ENCODE results near the gene ST3GAL5. TPM values are rescaled to one million over a fixed set of nuclear protein-coding genes. Genes with fewer than 3 reads are reported as not detected.

The ST3GAL5 gene
- total RNA-seq, 4 donors from 2014 or later, result 139 to 199 (median 156) TPM

GRCh38 chr2:85911814-85912692 is 23.3 kb upstream of the ST3GAL5 start:
- TF ChIP-seq POLR2A (IDR thresholded peaks at IDR 0.05), result peak in 1 of 2 donors; percentile 56
- TF ChIP-seq, protein P1, sequence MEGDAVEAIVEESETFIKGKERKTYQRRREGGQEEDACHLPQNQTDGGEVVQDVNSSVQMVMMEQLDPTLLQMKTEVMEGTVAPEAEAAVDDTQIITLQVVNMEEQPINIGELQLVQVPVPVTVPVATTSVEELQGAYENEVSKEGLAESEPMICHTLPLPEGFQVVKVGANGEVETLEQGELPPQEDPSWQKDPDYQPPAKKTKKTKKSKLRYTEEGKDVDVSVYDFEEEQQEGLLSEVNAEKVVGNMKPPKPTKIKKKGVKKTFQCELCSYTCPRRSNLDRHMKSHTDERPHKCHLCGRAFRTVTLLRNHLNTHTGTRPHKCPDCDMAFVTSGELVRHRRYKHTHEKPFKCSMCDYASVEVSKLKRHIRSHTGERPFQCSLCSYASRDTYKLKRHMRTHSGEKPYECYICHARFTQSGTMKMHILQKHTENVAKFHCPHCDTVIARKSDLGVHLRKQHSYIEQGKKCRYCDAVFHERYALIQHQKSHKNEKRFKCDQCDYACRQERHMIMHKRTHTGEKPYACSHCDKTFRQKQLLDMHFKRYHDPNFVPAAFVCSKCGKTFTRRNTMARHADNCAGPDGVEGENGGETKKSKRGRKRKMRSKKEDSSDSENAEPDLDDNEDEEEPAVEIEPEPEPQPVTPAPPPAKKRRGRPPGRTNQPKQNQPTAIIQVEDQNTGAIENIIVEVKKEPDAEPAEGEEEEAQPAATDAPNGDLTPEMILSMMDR (IDR thresholded peaks at IDR 0.05), result no peak
- WGBS, 2 donors, result 63 to 69% methylated on average over 9 of the region's 9 CpGs
- Histone ChIP-seq H3K27me3 (no peaks in the 10 kb centered on the region), H3K4me1 (peaks cover 32 to 67% of the 10 kb centered on the region in 2 donors), H3K36me3 (no peaks in the 10 kb centered on the region), H3K9me3 (no peaks in the 10 kb centered on the region), H3K4me3 (replicated peaks in 1 of 3) (no peak overlapping the region), H3K27ac (peak overlapping the region; percentile 94 to 96 (median 95))
- peak; percentile 86 to 87 for DNase-seq
- intact Hi-C loops (cut with DNase I), result no loop called here

DNA sequence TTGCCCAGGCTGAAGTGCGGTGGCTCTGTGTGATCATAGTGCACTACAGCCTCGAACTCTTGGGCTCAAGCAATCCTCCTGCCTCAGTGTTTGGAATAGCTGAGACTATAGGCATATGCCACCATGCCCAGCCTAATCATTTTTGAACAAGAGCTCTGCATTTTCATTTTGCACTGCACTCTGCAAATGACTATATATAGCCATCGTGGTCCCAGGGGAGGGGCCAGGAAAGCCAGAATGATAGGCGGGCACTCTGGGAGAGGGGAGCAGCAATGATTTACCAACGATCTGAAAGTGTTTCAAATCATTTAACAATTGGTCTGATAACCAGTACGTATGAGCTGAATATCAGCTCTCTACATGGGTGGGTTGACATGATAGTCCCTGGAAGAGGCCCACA is 22.3 kb upstream of the ST3GAL5 start:
- H3K27ac ChIP-seq, result peak overlapping the region; percentile 66 to 96 (median 94)

GRCh38 chr2:85909005-85909404 is 20.2 kb upstream of the ST3GAL5 start:
- no peaks in the 10 kb centered on the region for H3K9me3 ChIP-seq
- no peak for TF ChIP-seq POLR2A (IDR thresholded peaks at IDR 0.05)
- TF ChIP-seq, protein P1 (IDR thresholded peaks at IDR 0.05), result no peak
- no peak overlapping the region for H3K4me3 ChIP-seq (replicated peaks in 1 of 3)
- H3K36me3 ChIP-seq, result no peaks in the 10 kb centered on the region
- peak overlapping the region; percentile 25 to 96 (median 94) for H3K27ac ChIP-seq
- WGBS, 2 donors, result 85 to 88% methylated on average over 3 of the region's 3 CpGs
- H3K4me1 ChIP-seq, result peaks cover 37 to 74% of the 10 kb centered on the region in 2 donors
- intact Hi-C loops (cut with DNase I), result loop anchor here (10.0 kb wide), 1 partner anchor 86 kb away; no protein-coding TSS in a partner anchor
- DNase-seq, result no peak
- H3K27me3 ChIP-seq, result no peaks in the 10 kb centered on the region

More for the DNA sequence above, 22.3 kb upstream of the ST3GAL5 start:
- Histone ChIP-seq H3K27me3 (no peaks in the 10 kb centered on the region), H3K4me3 (replicated peaks in 1 of 3) (no peak overlapping the region), H3K9me3 (no peaks in the 10 kb centered on the region), H3K36me3 (no peaks in the 10 kb centered on the region), H3K4me1 (peaks cover 37 to 76% of the 10 kb centered on the region in 2 donors)
- 81 to 83% methylated on average over 6 of the region's 6 CpGs for WGBS, 2 donors
- DNase-seq, result no peak
- no peak for TF ChIP-seq POLR2A (IDR thresholded peaks at IDR 0.05)
- TF ChIP-seq, protein P1 (IDR thresholded peaks at IDR 0.05), result no peak
- intact Hi-C loops (cut with DNase I), result no loop called here

GRCh38 chr2:85908506-85908905 is 19.7 kb upstream of the ST3GAL5 start:
- no peak for TF ChIP-seq POLR2A (IDR thresholded peaks at IDR 0.05)
- TF ChIP-seq, protein P1 (IDR thresholded peaks at IDR 0.05), result no peak
- H3K27me3 ChIP-seq, result no peaks in the 10 kb centered on the region
- peak overlapping the region in 2 of 3 donors; percentile 94 to 96 for H3K27ac ChIP-seq
- no peak for DNase-seq
- no peaks in the 10 kb centered on the region for H3K36me3 ChIP-seq
- 96 to 100% methylated on average over 1 of the region's 1 CpG for WGBS, 2 donors
- no peaks in the 10 kb centered on the region for H3K9me3 ChIP-seq
- intact Hi-C loops (cut with DNase I), result loop anchor here (10.0 kb wide), 1 partner anchor 86 kb away; no protein-coding TSS in a partner anchor
- peaks cover 42 to 76% of the 10 kb centered on the region in 2 donors for H3K4me1 ChIP-seq
- H3K4me3 ChIP-seq (replicated peaks in 1 of 3), result no peak overlapping the region

GRCh38 chr2:85907671-85908157 is 18.9 kb upstream of the ST3GAL5 start:
- TF ChIP-seq, protein P1 (IDR thresholded peaks at IDR 0.05), result no peak
- no peak for TF ChIP-seq POLR2A (IDR thresholded peaks at IDR 0.05)
- H3K36me3 ChIP-seq, result no peaks in the 10 kb centered on the region
- whole genome bisulfite sequencing, 2 donors, result 91 to 92% methylated on average over 9 of the region's 9 CpGs

More at GRCh38 chr2:85907671-85908157, 18.9 kb upstream of the ST3GAL5 start:
- H3K9me3 ChIP-seq, result no peaks in the 10 kb centered on the region
- no peaks in the 10 kb centered on the region for H3K27me3 ChIP-seq
- intact Hi-C loops (cut with DNase I), result loop anchor here (10.0 kb wide), 1 partner anchor 87 kb away; no protein-coding TSS in a partner anchor
- DNase-seq, result no peak
- no peak overlapping the region for H3K4me3 ChIP-seq (replicated peaks in 1 of 3)
- H3K4me1 ChIP-seq, result peaks cover 46 to 81% of the 10 kb centered on the region in 2 donors
- H3K27ac ChIP-seq, result peak overlapping the region in 2 of 3 donors; percentile 94 to 96
